ENCODE data around the gene ATP11A. TPM values are rescaled to one million over a fixed set of nuclear protein-coding genes. Genes with fewer than 3 reads are reported as not detected.

ATP11A gene
- total and polyA plus RNA-seq, 8 donors: 9.3 to 51.0 (median 30.5) TPM

GRCh38 chr13:112700291-112701060, 10.6 kb downstream of the ATP11A start:
- ATAC-seq: no peak
- no peaks in the 10 kb centered on the region for H3K9me3 ChIP-seq
- no peak for TF ChIP-seq CTCF (IDR thresholded peaks at IDR 0.05)
- no peaks in the 10 kb centered on the region for H3K4me1 ChIP-seq
- WGBS, 2 donors: 91 to 92% methylated on average over 32 of the region's 32 CpGs
- H3K27me3 ChIP-seq: no peaks in the 10 kb centered on the region
- H3K27ac ChIP-seq: no peak overlapping the region
- H3K36me3 ChIP-seq: no peaks in the 10 kb centered on the region
- intact Hi-C loops (cut with DNase I): no loop called here
- no peak overlapping the region for H3K4me3 ChIP-seq
- FAIRE-seq: no peak
- peak in 1 of 6 donors; percentile 6 for DNase-seq

GRCh38 chr13:112702341-112702985, 12.6 kb downstream of the ATP11A start:
- DNase-seq: no peak

GRCh38 chr13:112702986-112703379, 13.1 kb downstream of the ATP11A start:
- 91 to 92% methylated on average over 6 of the region's 6 CpGs for WGBS, 2 donors
- intact Hi-C loops (cut with DNase I): no loop called here
- Histone ChIP-seq H3K27me3 (no peaks in the 10 kb centered on the region), H3K9me3 (no peaks in the 10 kb centered on the region), H3K27ac (no peak overlapping the region), H3K4me3 (no peak overlapping the region), H3K36me3 (no peaks in the 10 kb centered on the region), H3K4me1 (no peaks in the 10 kb centered on the region)
- DNase-seq (no peak), FAIRE-seq (no peak), ATAC-seq (no peak)
- TF ChIP-seq CTCF (IDR thresholded peaks at IDR 0.05): no peak

More at GRCh38 chr13:112702341-112702985, 12.6 kb downstream of the ATP11A start:
- intact Hi-C loops (cut with DNase I): no loop called here
- no peak for ATAC-seq
- FAIRE-seq: no peak
- Histone ChIP-seq H3K36me3 (no peaks in the 10 kb centered on the region), H3K9me3 (no peaks in the 10 kb centered on the region), H3K4me3 (no peak overlapping the region), H3K27me3 (no peaks in the 10 kb centered on the region), H3K27ac (no peak overlapping the region), H3K4me1 (no peaks in the 10 kb centered on the region)
- TF ChIP-seq CTCF (IDR thresholded peaks at IDR 0.05): no peak
- whole genome bisulfite sequencing, 2 donors: 93% methylated on average over 31 to 32 of the region's 32 CpGs

- Histone ChIP-seq H3K27me3 (no peaks in the 10 kb centered on the region), H3K27ac (no peak overlapping the region), H3K36me3 (no peaks in the 10 kb centered on the region), H3K9me3 (no peaks in the 10 kb centered on the region), H3K4me1 (no peaks in the 10 kb centered on the region), H3K4me3 (no peak overlapping the region)
- DNase-seq: no peak
- ATAC-seq: no peak
- intact Hi-C loops (cut with DNase I): no loop called here
- TF ChIP-seq CTCF (IDR thresholded peaks at IDR 0.05): no peak
- 86 to 90% methylated on average over 22 of the region's 22 CpGs for WGBS, 2 donors
- no peak for FAIRE-seq
Measured at GRCh38 chr13:112703449-112704284, 13.8 kb downstream of the ATP11A start.

All from pancreas (tissue), 10 donors.